Effector CD8-positive, alpha-beta T cell (primary cell): Measurements from ENCODE around the gene PAQR5.
"Not testable (repeated sequence)": the region's sequence is repeated elsewhere in the genome, so short reads cannot be mapped to it uniquely, and the experiment has no call there.

Source experiments
- DNase-seq: peaks from one replicate; lab custom pipeline; 2025; lab: John Stamatoyannopoulos, UW

Gene PAQR5

DNA sequence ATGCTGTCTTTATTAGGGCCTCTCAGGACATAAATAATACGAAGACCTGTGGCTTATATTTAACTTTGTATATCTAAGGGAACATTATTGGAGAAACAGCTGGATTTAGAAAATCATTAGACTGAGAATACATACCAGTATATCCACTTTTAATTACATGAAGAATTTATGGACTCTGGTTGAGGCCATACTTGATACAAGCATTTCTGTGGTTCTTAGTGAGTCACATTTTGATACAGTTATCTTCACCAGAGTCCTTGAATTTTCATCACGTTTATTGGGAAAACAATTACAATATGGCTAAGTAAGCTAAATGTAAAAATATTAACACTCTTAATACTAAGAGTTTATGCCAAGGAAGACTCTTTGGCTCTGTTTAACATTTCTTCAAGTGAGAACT, 125.3 kb downstream of the PAQR5 start:
- no peak for DNase-seq

DNA sequence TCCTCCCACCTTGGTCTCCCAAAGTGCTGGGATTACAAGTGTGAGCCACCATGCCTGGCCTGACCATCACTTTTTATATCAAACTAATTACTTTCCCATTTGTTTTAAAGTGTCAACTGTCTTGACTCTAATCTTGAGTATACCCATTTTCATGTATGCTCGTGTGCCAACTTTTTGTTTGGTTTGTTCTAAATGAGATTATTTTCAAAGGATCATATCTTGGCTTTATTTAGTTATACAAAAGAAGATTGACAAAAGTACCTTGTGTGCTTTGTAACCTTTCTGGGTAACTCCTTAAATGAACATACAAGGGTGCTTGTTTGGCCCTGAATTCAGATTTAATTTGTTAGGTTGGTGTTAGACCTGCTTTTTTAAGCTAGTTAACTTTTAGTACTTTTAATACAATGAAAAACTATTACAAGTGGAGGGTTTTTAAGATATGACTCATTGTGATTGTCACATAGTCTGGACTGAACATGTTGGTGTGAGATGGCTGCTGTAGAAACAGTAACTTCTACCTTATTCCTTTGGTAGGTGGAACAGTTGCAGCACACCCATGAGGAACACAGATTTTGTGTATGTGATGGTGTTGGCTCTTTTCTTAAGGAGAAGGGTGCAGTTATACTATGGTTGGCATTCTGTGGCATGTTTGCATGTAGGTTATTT, 126.2 kb downstream of the PAQR5 start:
- no peak for DNase-seq

DNA sequence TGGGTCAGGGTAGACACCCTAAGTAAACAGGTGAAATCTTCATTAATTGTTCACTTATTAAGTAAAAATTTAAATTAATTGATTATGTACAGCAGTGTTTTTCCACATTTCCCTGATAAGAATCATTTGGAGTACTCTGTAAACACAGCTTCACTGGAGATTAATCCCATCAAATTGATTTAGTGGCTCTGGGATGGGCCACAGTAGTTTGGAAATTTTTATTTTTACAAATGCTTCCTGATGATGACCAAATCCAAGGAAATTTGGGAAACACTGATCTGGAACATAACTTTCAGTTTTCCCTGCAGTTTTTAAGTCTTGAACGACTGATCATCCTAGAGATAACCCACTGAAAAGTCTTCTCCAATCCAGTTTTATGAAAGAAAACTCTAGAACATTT, 135.1 kb downstream of the PAQR5 start:
- DNase-seq, result no peak

DNA sequence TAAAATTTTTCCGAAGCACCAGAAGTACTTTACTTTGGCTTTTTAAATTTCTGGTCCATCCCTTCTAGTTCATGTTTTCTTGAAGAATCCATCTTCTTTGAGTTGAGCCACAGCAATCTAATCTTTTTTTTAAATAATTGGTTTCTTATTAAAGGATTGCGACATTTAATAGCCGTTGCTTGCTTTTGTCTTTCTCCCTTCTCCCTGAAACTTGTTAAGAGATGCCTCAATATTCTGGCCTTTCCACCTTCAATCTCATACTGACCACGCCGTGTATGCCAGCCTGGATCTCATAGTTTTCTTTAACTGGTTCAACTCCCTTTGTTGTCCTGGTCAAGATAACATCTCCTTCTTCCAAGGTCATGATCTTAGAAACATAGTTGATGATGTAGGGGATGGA, 135.5 kb downstream of the PAQR5 start:
- DNase-seq, result no peak

DNA sequence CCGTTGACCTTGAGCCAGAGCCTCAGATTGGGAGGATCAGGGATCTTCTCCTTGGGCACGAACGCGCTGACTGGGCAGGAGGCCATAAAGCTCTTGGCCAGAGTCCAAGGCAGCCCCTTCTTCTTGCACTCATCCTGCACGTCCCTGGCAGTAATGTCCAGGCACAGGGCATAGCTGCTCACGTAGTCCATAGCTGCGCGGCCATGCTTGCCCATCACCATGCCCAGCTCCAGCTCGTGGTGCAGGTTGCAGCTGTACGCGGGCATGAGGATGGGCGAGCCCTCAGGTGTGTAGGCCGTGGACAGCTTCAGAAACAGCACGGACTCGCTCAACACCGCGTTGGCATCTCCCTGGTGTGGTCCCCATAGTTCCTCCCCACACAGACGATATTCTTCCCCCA, 136.0 kb downstream of the PAQR5 start:
- DNase-seq, result no peak

DNA sequence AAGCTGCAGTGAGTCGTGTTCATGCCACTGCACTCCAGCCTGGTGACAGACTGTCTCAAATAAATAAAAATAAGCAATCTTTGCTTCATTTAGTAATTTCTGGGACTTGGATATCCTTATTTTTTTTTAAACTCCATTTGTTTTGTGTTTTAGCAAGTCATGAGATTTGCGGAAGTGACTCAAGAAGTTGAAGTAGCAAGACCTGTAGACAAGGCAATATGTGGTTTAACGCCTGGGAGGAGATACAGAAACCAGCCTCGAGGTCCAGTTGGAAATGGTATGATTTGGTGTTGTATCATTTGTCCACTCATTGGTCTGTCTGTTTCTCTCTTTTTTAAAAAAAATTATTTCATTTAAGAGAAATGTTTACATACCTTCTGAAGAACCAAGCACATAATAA, 137.3 kb downstream of the PAQR5 start:
- no peak for DNase-seq

DNA sequence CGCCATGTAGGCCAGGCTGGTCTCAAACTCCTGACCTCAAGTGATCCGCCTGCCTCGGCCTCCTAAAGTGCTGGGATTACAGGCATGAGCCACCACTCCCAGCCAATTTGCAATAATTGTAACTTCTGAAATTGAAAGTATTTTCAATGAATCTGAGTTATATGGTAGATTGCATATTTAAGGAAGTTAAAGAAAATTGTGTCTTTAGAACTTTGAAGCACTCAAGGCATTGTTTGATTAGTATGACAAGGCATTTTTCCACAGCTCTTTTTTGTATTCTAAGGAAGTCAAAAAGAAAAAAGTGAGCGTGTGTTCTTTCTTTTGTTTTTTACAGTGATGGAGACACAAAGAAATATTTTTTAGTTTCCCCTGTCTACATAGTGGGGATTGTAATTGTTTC, 138.2 kb downstream of the PAQR5 start:
- DNase-seq, result no peak

DNA sequence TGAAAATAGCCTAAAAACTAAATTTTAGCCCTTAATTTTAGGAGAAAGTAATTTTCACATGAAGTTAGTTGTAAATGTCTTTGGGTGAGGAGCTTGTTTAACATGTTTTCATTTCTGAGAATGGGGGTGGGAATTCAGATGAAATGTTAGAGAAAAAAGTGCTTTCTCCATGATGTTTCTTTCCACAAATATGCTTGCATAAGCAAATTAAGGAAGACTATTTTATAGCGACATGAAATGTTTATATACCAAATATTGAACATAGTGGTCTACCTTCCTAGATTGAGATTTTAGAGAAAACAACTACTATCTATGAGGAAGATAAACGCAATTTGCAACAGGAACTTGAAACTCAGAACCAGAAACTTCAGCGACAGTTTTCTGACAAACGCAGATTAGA, 140.9 kb downstream of the PAQR5 start:
- no peak for DNase-seq

DNA sequence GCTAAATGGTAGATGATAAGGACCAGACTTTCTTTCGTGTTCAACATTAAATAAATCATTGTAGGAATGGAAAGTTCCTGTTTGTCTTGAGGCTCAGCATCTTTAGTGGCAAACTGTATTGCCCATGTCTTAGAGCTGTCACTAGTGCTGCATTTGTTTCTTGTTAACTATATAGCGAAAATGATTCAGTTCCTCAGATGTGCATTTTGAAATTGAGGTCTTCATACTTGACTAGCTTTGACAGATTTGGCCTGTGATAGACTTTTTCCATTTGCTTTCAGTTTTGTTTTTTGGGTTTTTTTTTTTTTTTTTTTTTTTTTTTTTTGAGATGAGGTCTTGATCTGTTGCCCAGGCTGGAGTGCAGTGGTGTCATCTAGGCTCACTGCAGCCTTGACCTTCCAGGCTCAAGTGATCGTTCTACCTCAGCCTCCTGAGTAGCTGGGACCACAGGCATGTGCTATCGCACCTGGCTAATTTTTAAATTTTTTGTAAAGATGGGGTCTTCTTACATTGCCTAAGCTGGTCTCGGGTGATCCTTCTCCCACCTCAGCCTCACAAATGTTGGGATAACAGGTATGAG, 144.4 kb downstream of the PAQR5 start:
- DNase-seq, result no peak

DNA sequence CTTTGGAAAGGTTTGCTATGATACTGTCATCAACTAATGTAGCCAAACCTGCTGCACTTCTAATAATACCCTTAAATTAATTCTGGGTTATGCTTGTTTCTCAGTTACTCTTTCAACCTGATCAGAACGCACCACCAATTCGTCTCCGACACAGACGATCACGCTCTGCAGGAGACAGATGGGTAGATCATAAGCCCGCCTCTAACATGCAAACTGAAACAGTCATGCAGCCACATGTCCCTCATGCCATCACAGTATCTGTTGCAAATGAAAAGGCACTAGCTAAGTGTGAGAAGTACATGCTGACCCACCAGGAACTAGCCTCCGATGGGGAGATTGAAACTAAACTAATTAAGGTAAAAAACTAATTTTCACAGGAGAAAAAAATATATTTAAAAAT, 146.0 kb downstream of the PAQR5 start:
- DNase-seq, result no peak

DNA sequence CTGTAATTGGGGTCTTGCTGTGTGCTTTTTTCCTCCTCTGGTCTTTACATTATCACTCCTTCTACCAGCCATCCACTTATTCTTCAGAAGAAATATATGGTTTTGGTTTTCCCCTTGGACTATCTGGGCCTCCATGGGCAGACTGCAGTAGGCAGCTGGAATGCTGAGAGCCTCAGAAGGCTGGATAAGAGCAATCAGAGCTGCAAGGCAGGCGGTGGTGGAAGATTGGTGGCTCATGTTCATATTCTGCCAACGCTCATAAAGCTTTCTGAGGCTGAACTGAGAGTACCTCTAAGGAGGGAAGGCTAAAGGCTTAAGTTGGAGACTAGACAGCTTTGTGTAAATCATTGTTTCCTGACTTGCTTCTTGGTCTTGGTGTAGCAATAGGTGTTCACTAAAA, 148.2 kb downstream of the PAQR5 start:
- no peak for DNase-seq

DNA sequence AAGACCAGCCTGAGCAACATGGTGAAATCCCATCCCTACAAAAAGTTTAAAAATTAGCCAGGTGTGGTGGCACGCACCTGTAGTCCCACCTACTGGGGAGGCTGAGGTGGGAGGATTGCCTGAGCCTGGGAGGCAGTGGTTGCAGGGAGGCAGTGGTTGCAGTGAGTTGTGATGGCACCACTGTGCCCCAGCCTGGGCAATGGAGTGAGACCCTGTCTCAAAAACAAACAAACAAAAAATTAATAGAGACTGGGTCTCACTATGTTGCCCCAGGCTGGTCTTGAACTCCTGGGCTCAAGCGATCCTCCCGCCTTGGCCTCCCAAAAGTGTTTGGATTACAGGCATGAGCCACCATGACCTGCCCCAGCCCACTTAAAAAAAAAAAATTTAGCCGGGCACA, 151.5 kb downstream of the PAQR5 start:
- not testable (repeated sequence) for DNase-seq

DNA sequence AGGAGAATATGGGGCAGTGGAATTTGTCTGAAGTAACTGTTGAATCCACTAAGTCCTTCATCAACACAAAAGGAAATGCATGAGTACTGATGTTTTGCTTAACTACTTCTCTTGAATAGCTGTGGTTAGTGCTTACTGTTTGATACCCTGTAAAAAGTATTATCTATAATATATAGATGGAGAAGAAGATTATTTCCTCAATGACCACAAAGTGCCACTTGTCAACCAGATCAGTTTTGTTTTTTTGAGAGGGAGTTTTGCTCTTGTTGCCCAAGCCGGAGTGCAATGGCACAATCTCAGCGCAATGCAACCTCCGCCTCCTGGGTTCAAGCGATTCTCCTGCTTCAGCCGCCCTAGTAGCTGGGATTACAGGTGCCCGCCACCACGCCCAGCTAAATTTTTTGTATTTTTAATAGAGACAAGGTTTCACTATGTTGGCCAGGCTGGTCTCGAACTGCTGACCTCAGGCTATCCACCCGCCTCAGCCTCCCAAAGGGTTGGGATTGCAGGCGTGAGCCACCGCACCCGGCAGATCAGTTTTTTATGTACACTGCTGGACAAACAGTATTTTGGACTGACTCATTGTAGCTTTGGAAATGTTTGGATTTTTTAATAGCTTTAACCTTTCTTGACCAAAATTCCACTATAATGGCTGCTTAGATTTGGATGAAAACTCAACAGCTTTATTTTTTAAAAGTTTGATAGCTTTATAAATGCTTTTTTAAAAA, 152.4 kb downstream of the PAQR5 start:
- DNase-seq, result no peak

DNA sequence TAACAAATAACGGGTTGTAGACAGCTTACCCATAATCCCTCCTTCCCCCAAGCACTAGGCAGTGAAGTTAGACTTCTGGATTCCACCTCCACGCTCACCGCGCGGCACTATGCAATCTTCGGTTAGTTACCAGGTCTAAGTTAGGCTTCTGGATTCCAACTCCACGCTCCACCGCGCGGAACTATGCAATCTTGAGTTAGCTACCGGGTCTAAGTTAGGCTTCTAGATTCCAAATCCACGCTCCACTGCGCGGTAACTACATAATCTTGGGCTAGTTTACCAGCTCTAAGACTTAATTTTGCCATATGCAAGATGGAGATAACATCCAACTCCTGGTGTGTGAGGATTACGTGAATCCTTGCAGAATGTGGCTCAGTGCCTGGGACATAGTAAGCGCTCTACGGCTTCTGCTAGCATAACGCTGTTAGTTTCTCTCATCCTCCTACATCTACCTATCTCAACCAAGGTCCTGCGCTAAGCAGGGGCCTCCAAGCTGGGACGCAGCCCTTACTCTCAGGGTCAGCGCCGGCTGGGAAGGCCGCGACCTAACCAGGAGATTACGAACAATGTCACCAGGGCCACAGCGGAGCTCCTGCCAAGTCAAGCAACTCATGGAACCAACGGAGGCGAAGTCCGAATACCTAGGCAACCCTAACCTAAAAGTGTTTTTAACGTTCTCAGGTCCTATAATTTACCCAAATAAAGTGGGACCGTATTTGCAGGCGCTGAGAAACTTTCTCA, 153.4 kb downstream of the PAQR5 start:
- DNase-seq, result no peak

DNA sequence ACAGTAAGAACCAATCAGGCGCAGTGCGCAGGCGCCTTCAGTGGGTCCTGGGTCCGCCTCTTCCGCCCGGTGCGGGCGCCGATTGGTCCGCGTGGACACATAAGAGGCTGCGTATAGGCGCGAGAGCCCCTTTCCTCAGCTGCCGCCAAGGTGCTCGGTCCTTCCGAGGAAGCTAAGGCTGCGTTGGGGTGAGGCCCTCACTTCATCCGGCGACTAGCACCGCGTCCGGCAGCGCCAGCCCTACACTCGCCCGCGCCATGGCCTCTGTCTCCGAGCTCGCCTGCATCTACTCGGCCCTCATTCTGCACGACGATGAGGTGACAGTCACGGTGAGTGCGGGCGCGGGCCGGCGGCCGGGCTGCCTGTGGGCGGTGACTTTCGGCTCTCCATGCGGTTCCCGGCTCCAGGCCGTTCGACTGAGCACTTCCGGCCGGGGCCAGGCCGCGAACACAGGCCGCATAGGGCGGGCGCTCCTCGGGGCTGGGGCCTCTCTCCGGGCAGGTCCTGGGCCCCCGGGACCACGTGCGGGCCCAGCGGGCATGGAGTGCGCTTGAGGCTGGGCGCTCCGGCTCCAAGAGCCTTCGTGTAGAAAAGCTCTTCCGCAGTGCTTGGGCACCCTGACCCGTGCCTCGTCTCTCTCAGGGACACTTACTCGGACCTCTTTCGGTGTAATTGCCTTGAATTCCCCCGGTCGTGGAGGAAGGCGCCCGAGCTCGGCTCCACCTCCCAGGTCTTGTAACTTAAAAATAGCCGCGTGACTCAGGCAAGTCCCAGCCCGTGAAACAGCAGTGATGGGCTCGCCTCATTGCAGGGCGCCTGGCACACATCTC, 154.2 kb downstream of the PAQR5 start, which contains the start of gene RPLP1:
RPLP1 (plus strand) TSS at position 127 of the 830 bp plus-strand sequence; CDS start at position 258, 131 bp downstream.
- DNase-seq, result peak; percentile 95

DNA sequence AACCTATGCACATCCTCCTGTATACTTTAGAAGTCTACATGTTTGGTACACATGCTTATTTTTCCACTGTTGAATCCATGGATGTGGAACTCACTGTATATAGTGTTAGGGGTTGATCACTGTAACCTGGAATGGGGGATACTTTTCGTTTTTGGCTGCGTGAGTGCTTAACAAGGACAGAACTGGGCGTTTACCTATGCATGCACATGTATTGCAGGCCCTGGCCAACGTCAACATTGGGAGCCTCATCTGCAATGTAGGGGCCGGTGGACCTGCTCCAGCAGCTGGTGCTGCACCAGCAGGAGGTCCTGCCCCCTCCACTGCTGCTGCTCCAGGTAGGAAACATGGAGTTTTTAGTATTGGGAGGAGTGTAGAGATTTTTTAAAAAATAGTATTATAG, 156.2 kb downstream of the PAQR5 start:
- DNase-seq, result no peak

DNA sequence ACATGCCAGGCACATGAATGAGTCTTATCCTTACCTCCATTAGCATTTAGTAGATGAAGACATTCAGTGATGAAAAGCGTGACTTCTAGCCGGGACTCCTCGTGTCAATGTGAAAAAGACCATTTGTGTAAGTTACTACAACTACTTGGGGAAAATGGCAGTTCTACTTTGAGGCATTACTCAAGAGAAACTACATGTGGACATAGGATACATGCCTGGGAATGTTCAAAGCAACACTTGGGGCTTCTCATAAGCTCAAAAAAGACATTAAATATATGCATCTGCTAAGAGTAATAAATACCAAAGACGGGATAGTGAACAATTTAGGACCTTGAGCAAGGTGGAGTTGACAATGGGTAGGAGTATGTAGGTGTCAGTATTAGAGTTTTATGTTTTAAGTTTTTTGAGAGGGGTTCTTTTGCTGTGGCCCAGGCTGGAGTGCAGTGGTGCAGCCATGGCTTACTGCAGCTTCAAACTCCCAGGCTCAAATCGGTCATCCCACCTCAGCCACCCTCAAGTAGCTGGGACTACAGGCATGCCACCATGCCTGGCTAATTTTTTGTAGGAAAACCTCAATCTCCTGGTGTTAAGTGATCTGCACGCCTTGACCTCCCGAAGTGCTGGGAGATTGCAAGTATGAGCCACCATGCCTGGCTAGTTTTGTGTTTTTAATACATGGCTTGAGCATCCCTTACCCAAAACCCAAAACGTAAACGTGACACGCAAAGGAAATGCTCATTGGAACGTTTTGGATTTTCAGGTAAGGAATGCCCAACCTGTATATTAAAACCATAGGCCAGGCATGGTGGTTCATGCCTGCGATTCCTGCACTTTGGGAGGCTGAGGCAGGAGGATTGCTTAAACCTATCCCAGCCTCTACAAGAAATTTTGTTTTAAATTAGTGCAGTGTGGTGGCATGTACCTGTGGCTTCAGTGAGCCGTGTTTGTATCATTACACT, 157.8 kb downstream of the PAQR5 start:
- DNase-seq, result no peak
